ENCODE data around the gene GOLGA6A. TPM values are rescaled to one million over a fixed set of nuclear protein-coding genes. Genes with fewer than 3 reads are reported as not detected.

Gene GOLGA6A
- total and polyA plus RNA-seq, 2 of the 13 experiments (the other 11 are each of a cell fraction or from before 2014, with no cell fraction given) = 0.04 to 0.22 TPM

GRCh38 chr15:74032046-74032445, 50.3 kb downstream of the GOLGA6A start:
- no TSS peak for BruUV-seq (replicated peaks)
- intact Hi-C loops (cut with micrococcal nuclease; ENCODE audit: unreplicated experiment) = no loop called here
- TF ChIP-seq ZNF44 (CRISPR knock-in tag; IDR thresholded peaks at IDR 0.05) (no peak), PHF20 (CRISPR knock-in tag; IDR thresholded peaks at IDR 0.05) (no peak), DBP (CRISPR knock-in tag; IDR thresholded peaks at IDR 0.05; ENCODE audit: not compliant biosample characterization) (no peak), ETV5 (CRISPR knock-in tag; IDR thresholded peaks at IDR 0.05; ENCODE audit: borderline replicate concordance) (no peak), ZNF138 (CRISPR knock-in tag; IDR thresholded peaks at IDR 0.05; ENCODE audit: low read depth) (no peak), NCOA1 (CRISPR knock-in tag; IDR thresholded peaks at IDR 0.05) (no peak), MATR3 (CRISPR knock-in tag; IDR thresholded peaks at IDR 0.05) (no peak), ZNF83 (CRISPR knock-in tag; IDR thresholded peaks at IDR 0.05; ENCODE audit: borderline replicate concordance) (no peak), MLX (CRISPR knock-in tag; IDR thresholded peaks at IDR 0.05) (no peak), JARID2 (CRISPR knock-in tag; IDR thresholded peaks at IDR 0.05; ENCODE audit: insufficient replicate concordance) (no peak), GMEB2 (CRISPR knock-in tag; IDR thresholded peaks at IDR 0.05; ENCODE audit: low read depth) (no peak), MBNL3 (CRISPR knock-in tag; conservative IDR thresholded peaks at IDR 0.05) (no peak), ATF1 (CRISPR knock-in tag; IDR thresholded peaks at IDR 0.05) (no peak), GRHL1 (CRISPR knock-in tag; conservative IDR thresholded peaks at IDR 0.05) (no peak)

More at GRCh38 chr15:74032046-74032445, 50.3 kb downstream of the GOLGA6A start:
- no peak overlapping the region for H2AFZ ChIP-seq (ENCODE audit: low read length)
- H3K79me2 ChIP-seq (ENCODE audit: insufficient read depth, low read length) = no peaks in the 10 kb centered on the region
- H3K27me3 ChIP-seq (ENCODE audit: control insufficient read depth in 1 of 2, insufficient read depth in 2 of 2, low read length in 2 of 2) = no peaks in the 10 kb centered on the region
- ChIA-PET POLR2A (no interaction called here), CTCF (ENCODE audit: low intra/inter-chr PET ratio, low total read pairs) (no interaction called here)
- H3K27ac ChIP-seq (ENCODE audit: extremely low read length, insufficient read depth, low read length) = no peak overlapping the region
- H4K20me1 ChIP-seq (ENCODE audit: insufficient read depth, low read length) = no peaks in the 10 kb centered on the region
- no peaks in the 10 kb centered on the region for H3K4me1 ChIP-seq (ENCODE audit: insufficient read depth, low read length)
- no peak overlapping the region for H3K4me2 ChIP-seq (ENCODE audit: low read depth, low read length)
- FAIRE-seq (no peak), DNase-seq (ENCODE audit: low spot score) (no peak), ATAC-seq (no peak)
- in situ Hi-C loops (cut with HindIII; ENCODE audit: extremely low pct_ligation_motif_present, low pct_unique_long_range_greater_than_20kb) = no loop called here
- peaks cover 7 to 24% of the 10 kb centered on the region in 2 experiments; a peak in 3 of 5 replicates for H3K36me3 ChIP-seq (replicated peaks in 1 of 2; ENCODE audit: control insufficient read depth in 1 of 2, insufficient read depth in 2 of 2, low read length in 2 of 2)
- H3K4me3 ChIP-seq (replicated peaks in 1 of 3; ENCODE audit: insufficient read depth in 1 of 3, low read depth in 2 of 3, low read length in 3 of 3) = no peak overlapping the region
- H3K9ac ChIP-seq (ENCODE audit: insufficient read depth, low read depth, low read length) = no peak overlapping the region
- H3K9me3 ChIP-seq (ENCODE audit: low read length) = no peaks in the 10 kb centered on the region
- WGBS (ENCODE audit: low lambda C conversion rate) = 100% methylated on average over 5 of the region's 6 CpGs

Data from HepG2 (cell line).